GM23248 (cell line): ENCODE results near the gene ADCY1.

Experiments
- EZH2 ChIP-seq: fragments of 200-600 bp; sonication (generic); IDR thresholded peaks from 2 replicates; pipeline ENCODE4 v1.6.1; 2018; ENCODE audit warnings: antibody characterized with exemption, mild to moderate bottlenecking; ENCODE audit not compliant: insufficient read depth, poor library complexity, severe bottlenecking
- EZH2phosphoT487 ChIP-seq: fragments of 200-600 bp; sonication (generic); IDR thresholded peaks from 2 replicates; pipeline ENCODE4 v1.6.1; 2018; ENCODE audit warnings: antibody characterized with exemption, moderate library complexity, mild to moderate bottlenecking, low read depth; ENCODE audit not compliant: insufficient read depth

GRCh38 chr7:45590679-45591057, 16.5 kb downstream of the ADCY1 start:
- TF ChIP-seq EZH2phosphoT487 (no peak), EZH2 (no peak)
